Astrocyte of the spinal cord (primary cell): Measurements from ENCODE around the gene CRB2.

Source experiments
- DNase-seq: peaks from one replicate; pipeline ENCODE4 v3.0.0; 2011; ENCODE audit warnings: low read depth, low spot score
- H3K4me3 ChIP-seq: 2 replicates; pipeline ENCODE4 v1.5.1; 2011; ENCODE audit warnings: low read depth, mild to moderate bottlenecking, low read length, moderate library complexity
- CTCF ChIP-seq: IDR thresholded peaks from 2 replicates; pipeline ENCODE4 v1.5.1; 2012; ENCODE audit warnings: low read depth, mild to moderate bottlenecking, low read length, inconsistent platforms
- in situ Hi-C: cut with HindIII; loops from 2 replicates; pipeline ENCODE4 v1.10.0; 2017; ENCODE audit warnings: low sequenced_read_pairs

The CRB2 gene

GRCh38 chr9:123417289-123418051 lies 61.5 kb downstream of the CRB2 start:
- in situ Hi-C loops, result no loop called here
- no peak for DNase-seq
- TF ChIP-seq CTCF, result no peak
- no peak overlapping the region for H3K4me3 ChIP-seq

- DNase-seq, result no peak
- TF ChIP-seq CTCF, result no peak
- in situ Hi-C loops, result no loop called here
- no peak overlapping the region for H3K4me3 ChIP-seq
These were observed 62.0 kb downstream of the CRB2 start for GRCh38 chr9:123418052-123418430.

- DNase-seq, result no peak
- no peak for TF ChIP-seq CTCF
- in situ Hi-C loops, result no loop called here
- no peak overlapping the region for H3K4me3 ChIP-seq
These were observed 62.5 kb downstream of the CRB2 start for GRCh38 chr9:123418506-123418905.

- TF ChIP-seq CTCF, result no peak
- no peak for DNase-seq
- in situ Hi-C loops, result no loop called here
- H3K4me3 ChIP-seq, result no peak overlapping the region
These were observed 63.1 kb downstream of the CRB2 start for GRCh38 chr9:123419091-123419490.

GRCh38 chr9:123419721-123420591 lies 64.0 kb downstream of the CRB2 start:
- in situ Hi-C loops, result no loop called here
- H3K4me3 ChIP-seq, result no peak overlapping the region
- TF ChIP-seq CTCF, result no peak
- DNase-seq, result no peak

GRCh38 chr9:123420592-123421111 lies 64.7 kb downstream of the CRB2 start:
- no peak for TF ChIP-seq CTCF
- no peak overlapping the region for H3K4me3 ChIP-seq
- no peak for DNase-seq
- in situ Hi-C loops, result no loop called here
